ENCODE results near the gene TBC1D22A. TPM values are rescaled to one million over a fixed set of nuclear protein-coding genes. Genes with fewer than 3 reads are reported as not detected.

Gene TBC1D22A
- total RNA-seq, 2 experiments from 2014 or later = 22.3 to 43.9 TPM

DNA sequence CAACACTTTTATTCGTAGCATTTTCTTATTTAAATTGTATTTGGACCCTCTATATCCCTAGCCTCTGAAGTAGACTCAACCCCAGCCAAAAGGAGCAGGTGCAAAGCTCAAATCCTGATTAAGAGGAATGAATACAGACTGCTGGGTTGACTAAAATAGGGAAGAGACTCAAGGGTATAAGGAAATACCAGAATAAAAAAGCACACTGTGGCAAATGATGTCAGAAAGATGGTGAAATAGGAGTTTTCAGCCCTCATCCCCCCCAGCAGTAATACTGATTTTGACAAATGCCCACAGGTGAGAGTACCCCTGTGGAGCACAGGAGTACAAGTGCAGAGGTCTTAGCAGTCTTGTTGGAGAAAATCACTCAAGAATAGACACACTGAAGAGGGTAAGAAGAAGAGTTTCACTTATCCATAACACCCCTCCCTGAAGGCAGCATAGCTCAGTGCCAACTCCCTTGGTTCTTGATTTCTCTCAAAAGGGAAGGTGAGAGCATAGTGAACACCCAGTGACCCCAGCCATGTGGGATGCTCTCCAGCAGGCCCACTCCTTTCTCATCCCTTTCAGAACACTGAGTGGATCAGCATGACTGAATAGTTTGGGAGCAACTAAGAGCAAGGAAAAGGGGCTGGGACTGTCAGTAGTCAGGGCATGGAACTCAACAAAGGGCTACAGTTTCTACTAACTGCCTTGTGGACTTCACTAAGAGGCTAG, 71.7 kb downstream of the TBC1D22A start:
- no peaks in the 10 kb centered on the region for H3K79me2 ChIP-seq (ENCODE audit: insufficient read depth, low read depth, low read length)
- TF ChIP-seq CTCF (conservative IDR thresholded peaks at IDR 0.05; ENCODE audit: low read length) = no peak
- TF ChIP-seq EZH2phosphoT487 (IDR thresholded peaks at IDR 0.05; ENCODE audit: borderline replicate concordance, low read depth, low read length) = no peak
- peaks cover 42% of the 10 kb centered on the region for H3K36me3 ChIP-seq (ENCODE audit: insufficient read depth, low read length)
- H2AFZ ChIP-seq (ENCODE audit: low read length) = no peak overlapping the region
- H3K4me2 ChIP-seq (ENCODE audit: low read length) = no peak overlapping the region
- H3K9me2 ChIP-seq (ENCODE audit: insufficient read depth, low read length) = no peaks in the 10 kb centered on the region
- ChIA-PET POLR2A (no interaction called here), CTCF (ENCODE audit: unreplicated experiment) (no interaction called here)
- no peak overlapping the region for H3K4me3 ChIP-seq (ENCODE audit: low read depth, low read length, poor library complexity, severe bottlenecking)
- no peaks in the 10 kb centered on the region for H3K4me1 ChIP-seq (ENCODE audit: insufficient read depth, low read length, poor library complexity, severe bottlenecking)
- H3K27ac ChIP-seq (ENCODE audit: low read depth, low read length, poor library complexity, severe bottlenecking) = no peak overlapping the region
- BruUV-seq (replicated peaks) = no TSS peak
- intact Hi-C loops (cut with micrococcal nuclease; ENCODE audit: unreplicated experiment) = no loop called here
- no peaks in the 10 kb centered on the region for H4K20me1 ChIP-seq (ENCODE audit: insufficient read depth, low read length)
- H3K9me3 ChIP-seq (ENCODE audit: low read length) = peaks cover 19% of the 10 kb centered on the region
- DNase-seq (ENCODE audit: low spot score) = no peak

DNA sequence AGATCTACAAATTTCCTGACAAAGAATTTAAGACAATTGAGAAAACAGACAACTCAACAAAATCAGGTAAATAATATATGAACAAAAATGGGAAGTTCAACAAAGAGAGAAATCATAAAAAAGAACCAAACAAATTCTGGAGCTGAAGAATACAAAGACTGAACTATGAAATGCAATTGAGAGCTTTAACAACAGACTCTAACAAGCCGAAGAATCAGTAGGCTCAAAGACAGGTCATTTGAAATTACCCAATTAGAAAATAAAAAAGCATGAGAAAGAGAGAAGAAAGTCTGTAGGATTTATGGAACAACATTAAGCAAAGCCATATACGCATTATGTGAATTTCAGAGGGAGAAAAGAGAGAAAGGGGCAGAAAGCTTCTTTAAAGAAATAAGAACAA, 72.8 kb downstream of the TBC1D22A start:
- POLR2A ChIA-PET = no interaction called here
- H3K4me1 ChIP-seq (ENCODE audit: insufficient read depth, low read length, poor library complexity, severe bottlenecking) = no peaks in the 10 kb centered on the region
- intact Hi-C loops (cut with micrococcal nuclease; ENCODE audit: unreplicated experiment) = no loop called here
- H3K36me3 ChIP-seq (ENCODE audit: insufficient read depth, low read length) = peaks cover 31% of the 10 kb centered on the region
- DNase-seq (ENCODE audit: low spot score) = no peak
- H2AFZ ChIP-seq (ENCODE audit: low read length) = no peak overlapping the region
- no peaks in the 10 kb centered on the region for H4K20me1 ChIP-seq (ENCODE audit: insufficient read depth, low read length)
- H3K27ac ChIP-seq (ENCODE audit: low read depth, low read length, poor library complexity, severe bottlenecking) = no peak overlapping the region
- H3K4me2 ChIP-seq (ENCODE audit: low read length) = no peak overlapping the region
- peaks cover 19% of the 10 kb centered on the region for H3K9me3 ChIP-seq (ENCODE audit: low read length)
- no peaks in the 10 kb centered on the region for H3K9me2 ChIP-seq (ENCODE audit: insufficient read depth, low read length)
- CTCF ChIA-PET (ENCODE audit: unreplicated experiment) = no interaction called here
- TF ChIP-seq CTCF (conservative IDR thresholded peaks at IDR 0.05; ENCODE audit: low read length) (no peak), EZH2phosphoT487 (IDR thresholded peaks at IDR 0.05; ENCODE audit: borderline replicate concordance, low read depth, low read length) (no peak)
- no peak overlapping the region for H3K4me3 ChIP-seq (ENCODE audit: low read depth, low read length, poor library complexity, severe bottlenecking)
- no peaks in the 10 kb centered on the region for H3K79me2 ChIP-seq (ENCODE audit: insufficient read depth, low read depth, low read length)
- no TSS peak for BruUV-seq (replicated peaks)

GRCh38 chr22:46835693-46836092, 73.2 kb downstream of the TBC1D22A start:
- no TSS peak for BruUV-seq (replicated peaks)
- peaks cover 19% of the 10 kb centered on the region for H3K9me3 ChIP-seq (ENCODE audit: low read length)
- H3K79me2 ChIP-seq (ENCODE audit: insufficient read depth, low read depth, low read length) = no peaks in the 10 kb centered on the region
- peaks cover 31% of the 10 kb centered on the region for H3K36me3 ChIP-seq (ENCODE audit: insufficient read depth, low read length)
- H3K9me2 ChIP-seq (ENCODE audit: insufficient read depth, low read length) = no peaks in the 10 kb centered on the region
- H3K27ac ChIP-seq (ENCODE audit: low read depth, low read length, poor library complexity, severe bottlenecking) = no peak overlapping the region
- H3K4me3 ChIP-seq (ENCODE audit: low read depth, low read length, poor library complexity, severe bottlenecking) = no peak overlapping the region
- no peak for TF ChIP-seq EZH2phosphoT487 (IDR thresholded peaks at IDR 0.05; ENCODE audit: borderline replicate concordance, low read depth, low read length)
- TF ChIP-seq CTCF (conservative IDR thresholded peaks at IDR 0.05; ENCODE audit: low read length) = no peak
- no peak overlapping the region for H2AFZ ChIP-seq (ENCODE audit: low read length)
- no peak for DNase-seq (ENCODE audit: low spot score)
- ChIA-PET POLR2A (interaction anchor here (0.7 kb wide), 1 partner anchor 10 kb away, joined by 3 read pairs; no protein-coding TSS in a partner anchor), CTCF (ENCODE audit: unreplicated experiment) (no interaction called here)
- H4K20me1 ChIP-seq (ENCODE audit: insufficient read depth, low read length) = no peaks in the 10 kb centered on the region
- no peak overlapping the region for H3K4me2 ChIP-seq (ENCODE audit: low read length)
- H3K4me1 ChIP-seq (ENCODE audit: insufficient read depth, low read length, poor library complexity, severe bottlenecking) = no peaks in the 10 kb centered on the region
- intact Hi-C loops (cut with micrococcal nuclease; ENCODE audit: unreplicated experiment) = no loop called here

All from OCI-LY7 (cell line).